ENCODE measurements around the gene CNNM1.

DNA sequence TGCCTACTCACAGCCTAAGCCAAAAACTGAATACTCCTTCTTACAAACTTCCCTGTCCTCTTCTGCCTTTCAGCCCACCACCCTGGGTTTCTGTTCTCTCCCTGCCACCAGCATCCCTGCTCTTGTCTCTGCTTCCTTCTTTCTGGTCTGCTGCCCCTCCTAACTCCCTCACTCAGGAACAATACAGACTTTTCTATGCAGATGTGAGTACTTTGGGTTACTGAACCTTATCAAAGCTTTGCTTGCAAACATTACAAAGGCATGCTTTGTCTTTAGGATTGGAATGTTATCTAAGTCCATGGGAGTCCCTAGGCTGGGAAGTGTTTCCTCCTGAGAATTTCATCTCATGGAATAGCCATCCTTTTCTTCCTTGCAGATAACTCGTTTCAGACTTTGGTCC lies 28.9 kb downstream of the CNNM1 start:
- TF ChIP-seq, protein P1, sequence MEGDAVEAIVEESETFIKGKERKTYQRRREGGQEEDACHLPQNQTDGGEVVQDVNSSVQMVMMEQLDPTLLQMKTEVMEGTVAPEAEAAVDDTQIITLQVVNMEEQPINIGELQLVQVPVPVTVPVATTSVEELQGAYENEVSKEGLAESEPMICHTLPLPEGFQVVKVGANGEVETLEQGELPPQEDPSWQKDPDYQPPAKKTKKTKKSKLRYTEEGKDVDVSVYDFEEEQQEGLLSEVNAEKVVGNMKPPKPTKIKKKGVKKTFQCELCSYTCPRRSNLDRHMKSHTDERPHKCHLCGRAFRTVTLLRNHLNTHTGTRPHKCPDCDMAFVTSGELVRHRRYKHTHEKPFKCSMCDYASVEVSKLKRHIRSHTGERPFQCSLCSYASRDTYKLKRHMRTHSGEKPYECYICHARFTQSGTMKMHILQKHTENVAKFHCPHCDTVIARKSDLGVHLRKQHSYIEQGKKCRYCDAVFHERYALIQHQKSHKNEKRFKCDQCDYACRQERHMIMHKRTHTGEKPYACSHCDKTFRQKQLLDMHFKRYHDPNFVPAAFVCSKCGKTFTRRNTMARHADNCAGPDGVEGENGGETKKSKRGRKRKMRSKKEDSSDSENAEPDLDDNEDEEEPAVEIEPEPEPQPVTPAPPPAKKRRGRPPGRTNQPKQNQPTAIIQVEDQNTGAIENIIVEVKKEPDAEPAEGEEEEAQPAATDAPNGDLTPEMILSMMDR (IDR thresholded peaks at IDR 0.05) = no peak
- TF ChIP-seq POLR2A (IDR thresholded peaks at IDR 0.05; ENCODE audit: low read length) (no peak), EP300 (IDR thresholded peaks at IDR 0.05) (no peak), NFE2L2 (conservative IDR thresholded peaks at IDR 0.05; ENCODE audit: low read length) (no peak), RFX5 (IDR thresholded peaks at IDR 0.05) (no peak), JUNB (IDR thresholded peaks at IDR 0.05) (no peak), JUN (IDR thresholded peaks at IDR 0.05) (no peak), SMC3 (IDR thresholded peaks at IDR 0.05) (no peak)

All from A549 (cell line).